Measurements from ENCODE around the gene ATCAY. TPM values are rescaled to one million over a fixed set of nuclear protein-coding genes. Genes with fewer than 3 reads are reported as not detected.

ATCAY gene
- total RNA-seq, 2 donors from 2014 or later: not detected

DNA sequence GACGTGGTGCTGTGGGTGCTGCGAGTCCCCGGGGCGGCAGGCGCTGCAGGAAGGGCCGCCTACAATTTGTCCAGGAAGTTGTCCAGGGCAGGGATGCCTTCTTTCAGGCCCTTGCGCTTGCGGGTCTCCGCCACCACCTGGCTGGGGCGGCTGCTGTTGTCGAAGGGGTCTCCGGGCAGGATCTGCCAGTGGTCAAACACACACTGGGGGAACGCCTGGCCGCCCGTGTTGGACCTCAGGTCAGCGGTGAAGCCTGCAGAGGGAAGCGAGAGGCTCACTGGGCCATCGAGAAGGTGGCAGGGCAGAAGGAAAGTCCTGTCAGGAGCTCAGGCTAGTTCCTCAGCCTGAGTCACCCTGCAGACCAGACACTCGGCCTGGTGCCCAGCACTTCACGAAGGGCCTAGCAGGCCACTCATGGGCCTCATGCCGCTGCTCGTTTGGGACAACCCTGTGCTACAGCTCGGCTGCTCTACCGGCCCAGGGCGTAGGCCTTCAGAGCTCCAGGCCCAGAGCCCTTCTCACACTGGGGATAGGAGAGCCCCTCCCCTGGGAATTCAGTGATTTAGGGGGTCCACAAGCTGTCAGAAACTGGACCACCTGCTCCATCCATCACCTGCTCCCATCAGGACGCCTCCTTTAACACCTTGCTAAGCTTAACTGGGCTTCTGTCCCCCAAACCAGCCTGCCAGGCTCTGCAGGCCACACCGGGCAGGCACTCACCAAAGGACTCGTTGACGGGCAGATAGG lies 96.2 kb downstream of the ATCAY start:
- no peak for DNase-seq (ENCODE audit: low spot score)
- no peak overlapping the region for H3K4me3 ChIP-seq
- peak overlapping the region in 1 of 2 donors; percentile 50 for H3K27ac ChIP-seq
- no peaks in the 10 kb centered on the region for H3K4me1 ChIP-seq (ENCODE audit: control insufficient read depth in 1 of 2, low read depth in 2 of 2)
- H3K9me3 ChIP-seq: no peaks in the 10 kb centered on the region
- H3K27me3 ChIP-seq (replicated peaks; ENCODE audit: insufficient read depth): no peaks in the 10 kb centered on the region
- ATAC-seq (ENCODE audit: insufficient number of reproducible peaks, low FRiP score, low read depth): no peak
- H3K36me3 ChIP-seq: peaks cover 64% of the 10 kb centered on the region
- TF ChIP-seq, protein P1, sequence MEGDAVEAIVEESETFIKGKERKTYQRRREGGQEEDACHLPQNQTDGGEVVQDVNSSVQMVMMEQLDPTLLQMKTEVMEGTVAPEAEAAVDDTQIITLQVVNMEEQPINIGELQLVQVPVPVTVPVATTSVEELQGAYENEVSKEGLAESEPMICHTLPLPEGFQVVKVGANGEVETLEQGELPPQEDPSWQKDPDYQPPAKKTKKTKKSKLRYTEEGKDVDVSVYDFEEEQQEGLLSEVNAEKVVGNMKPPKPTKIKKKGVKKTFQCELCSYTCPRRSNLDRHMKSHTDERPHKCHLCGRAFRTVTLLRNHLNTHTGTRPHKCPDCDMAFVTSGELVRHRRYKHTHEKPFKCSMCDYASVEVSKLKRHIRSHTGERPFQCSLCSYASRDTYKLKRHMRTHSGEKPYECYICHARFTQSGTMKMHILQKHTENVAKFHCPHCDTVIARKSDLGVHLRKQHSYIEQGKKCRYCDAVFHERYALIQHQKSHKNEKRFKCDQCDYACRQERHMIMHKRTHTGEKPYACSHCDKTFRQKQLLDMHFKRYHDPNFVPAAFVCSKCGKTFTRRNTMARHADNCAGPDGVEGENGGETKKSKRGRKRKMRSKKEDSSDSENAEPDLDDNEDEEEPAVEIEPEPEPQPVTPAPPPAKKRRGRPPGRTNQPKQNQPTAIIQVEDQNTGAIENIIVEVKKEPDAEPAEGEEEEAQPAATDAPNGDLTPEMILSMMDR (IDR thresholded peaks at IDR 0.05): no peak

Other genes with a start within 250 kb of the ATCAY start
- 10 to 100 TPM; 82.6 to 84.5 TPM for gene PIP5K1C, start 180.2 kb upstream of the ATCAY start, total RNA-seq
- 1 to 10 TPM in 1 of 2 donors, under 1 TPM in 1; 0.41 to 2.1 TPM for gene TJP3, start 172.3 kb upstream of the ATCAY start, total RNA-seq
- 10 to 100 TPM; 17.4 to 26.8 TPM for gene APBA3, start 119.0 kb upstream of the ATCAY start, total RNA-seq
- 10 to 100 TPM; 32.4 to 56.9 TPM for gene MRPL54, start 118.0 kb upstream of the ATCAY start, total RNA-seq
- not detected for gene RAX2, start 108.5 kb upstream of the ATCAY start, total RNA-seq
- gene MATK, start 94.3 kb upstream of the ATCAY start, total RNA-seq: 1 to 10 TPM; 5.4 to 6.4 TPM
- not detected for gene ZFR2, start 11.6 kb upstream of the ATCAY start, total RNA-seq
- gene NMRK2, start 52.4 kb downstream of the ATCAY start, total RNA-seq: 1 to 10 TPM in 1 of 2 donors, not detected in 1; 1.8 TPM
- gene DAPK3, start 90.4 kb downstream of the ATCAY start, total RNA-seq: 100 to 1,000 TPM; 167 to 241 TPM
- gene EEF2, start 104.8 kb downstream of the ATCAY start, total RNA-seq: 1,000 to 10,000 TPM; 1,268 to 1,436 TPM
- 10 to 100 TPM; 10.2 to 32.2 TPM for gene PIAS4, start 127.1 kb downstream of the ATCAY start, total RNA-seq
- 10 to 100 TPM; 85.1 to 91.9 TPM for gene ZBTB7A, start 186.2 kb downstream of the ATCAY start, total RNA-seq
- 10 to 100 TPM; 51.2 to 71.8 TPM for gene MAP2K2, start 243.4 kb downstream of the ATCAY start, total RNA-seq

Data from thoracic aorta (tissue), 2 donors.